ENCODE results near the gene RYR2. TPM values are rescaled to one million over a fixed set of nuclear protein-coding genes. Genes with fewer than 3 reads are reported as not detected.

The RYR2 gene
- total RNA-seq, 1 experiment from 2014 or later, result 3.4 TPM

DNA sequence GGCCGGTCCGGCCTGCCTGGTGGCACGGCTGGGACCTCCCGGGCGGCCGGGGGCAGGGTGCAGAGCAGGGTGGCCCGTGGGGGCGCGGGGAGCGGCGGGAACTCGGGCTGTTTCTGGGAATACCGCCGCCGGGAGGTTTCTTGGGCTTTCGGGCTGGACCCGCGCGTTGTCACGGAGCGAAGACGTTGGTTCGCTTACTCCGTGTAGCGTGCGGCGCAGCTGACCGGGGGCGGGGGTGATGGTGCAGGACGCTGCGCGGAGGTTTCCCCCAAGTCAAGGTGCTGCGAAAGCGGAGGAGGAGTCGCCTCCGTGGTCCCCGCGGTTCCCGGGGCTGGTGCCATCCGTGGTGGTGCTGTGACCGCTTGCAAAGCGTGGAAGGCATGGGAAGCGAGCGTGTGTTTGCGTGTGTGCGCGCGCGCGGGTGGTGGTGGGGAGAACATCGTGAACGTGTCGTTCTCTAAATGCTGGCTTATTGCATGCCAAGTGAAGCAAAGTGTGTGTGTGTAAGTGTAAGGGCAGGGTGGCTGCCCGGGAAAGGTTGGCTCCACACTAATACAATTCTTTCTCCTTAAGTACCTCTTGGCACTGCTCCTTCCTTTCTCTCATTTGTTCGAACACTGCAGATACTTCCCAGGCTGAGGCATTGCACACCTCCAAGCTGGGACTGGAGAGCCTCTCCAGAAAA, 1.1 kb downstream of the RYR2 start:
- Histone ChIP-seq H3K14ac (ENCODE audit: insufficient read depth, low read length) (no peak overlapping the region), H3K56ac (ENCODE audit: insufficient read length, low read depth, low read length) (no peak overlapping the region), H2AK5ac (ENCODE audit: insufficient read length, low read length) (no peak overlapping the region), H3K27me3 (ENCODE audit: insufficient read depth, low read length) (peaks cover 18% of the 10 kb centered on the region; the same call in 1 of the 2 replicates), H3K4me2 (ENCODE audit: insufficient read depth, insufficient read length, low read length) (peak overlapping the region; percentile 88), H3K23me2 (ENCODE audit: insufficient read length, low read depth, low read length, poor library complexity, severe bottlenecking) (peaks cover 16% of the 10 kb centered on the region), H2BK15ac (ENCODE audit: low read depth, low read length) (no peak overlapping the region), H4K20me1 (ENCODE audit: control insufficient read depth, insufficient read depth, insufficient read length) (no peaks in the 10 kb centered on the region), H4K5ac (ENCODE audit: insufficient read length, low read depth, low read length) (no peak overlapping the region), H3K79me2 (ENCODE audit: insufficient read depth, low read length) (no peaks in the 10 kb centered on the region; the same call in 1 of the 2 replicates), H3K18ac (ENCODE audit: insufficient read length, low read depth, low read length) (no peak overlapping the region), H3K27ac (ENCODE audit: insufficient read length, low read depth, low read length) (no peak overlapping the region), H4K91ac (ENCODE audit: insufficient read length, low read depth, low read length) (no peak overlapping the region), H3K9ac (ENCODE audit: extremely low read depth, insufficient read length, low read length) (no peak overlapping the region), H2BK120ac (ENCODE audit: low read depth, low read length, poor library complexity, severe bottlenecking) (no peak overlapping the region), H3K9me3 (ENCODE audit: control insufficient read depth, low read depth, low read length) (no peaks in the 10 kb centered on the region), H2BK12ac (ENCODE audit: insufficient read length, low read depth, low read length) (no peak overlapping the region), H4K8ac (replicated peaks; ENCODE audit: insufficient read length, low read depth, low read length) (no peak overlapping the region), H2BK20ac (ENCODE audit: low read depth, low read length, poor library complexity, severe bottlenecking) (no peak overlapping the region), H2BK5ac (ENCODE audit: insufficient read length, low read length) (no peak overlapping the region), H2AFZ (ENCODE audit: low read length) (no peak overlapping the region), H3K4me1 (ENCODE audit: insufficient read depth, low read length) (peaks cover 3% of the 10 kb centered on the region; the same call in 1 of the 2 replicates), H3T11ph (ENCODE audit: low read length) (no peak overlapping the region), H3K79me1 (ENCODE audit: insufficient read depth, low read depth, low read length, poor library complexity, severe bottlenecking) (no peaks in the 10 kb centered on the region), H3K23ac (ENCODE audit: insufficient read length, low read depth, low read length) (no peak overlapping the region), H3K4ac (ENCODE audit: low read depth, low read length) (no peak overlapping the region)
- H3K27me3 Mint-ChIP-seq (ENCODE audit: low read depth), result peaks cover 40% of the 10 kb centered on the region
- TF ChIP-seq, protein P1, sequence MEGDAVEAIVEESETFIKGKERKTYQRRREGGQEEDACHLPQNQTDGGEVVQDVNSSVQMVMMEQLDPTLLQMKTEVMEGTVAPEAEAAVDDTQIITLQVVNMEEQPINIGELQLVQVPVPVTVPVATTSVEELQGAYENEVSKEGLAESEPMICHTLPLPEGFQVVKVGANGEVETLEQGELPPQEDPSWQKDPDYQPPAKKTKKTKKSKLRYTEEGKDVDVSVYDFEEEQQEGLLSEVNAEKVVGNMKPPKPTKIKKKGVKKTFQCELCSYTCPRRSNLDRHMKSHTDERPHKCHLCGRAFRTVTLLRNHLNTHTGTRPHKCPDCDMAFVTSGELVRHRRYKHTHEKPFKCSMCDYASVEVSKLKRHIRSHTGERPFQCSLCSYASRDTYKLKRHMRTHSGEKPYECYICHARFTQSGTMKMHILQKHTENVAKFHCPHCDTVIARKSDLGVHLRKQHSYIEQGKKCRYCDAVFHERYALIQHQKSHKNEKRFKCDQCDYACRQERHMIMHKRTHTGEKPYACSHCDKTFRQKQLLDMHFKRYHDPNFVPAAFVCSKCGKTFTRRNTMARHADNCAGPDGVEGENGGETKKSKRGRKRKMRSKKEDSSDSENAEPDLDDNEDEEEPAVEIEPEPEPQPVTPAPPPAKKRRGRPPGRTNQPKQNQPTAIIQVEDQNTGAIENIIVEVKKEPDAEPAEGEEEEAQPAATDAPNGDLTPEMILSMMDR (conservative IDR thresholded peaks at IDR 0.05), result no peak
- peaks cover 30 to 34% of the 10 kb centered on the region in 2 experiments for H3K4me1 Mint-ChIP-seq
- H3K36me3 Mint-ChIP-seq (ENCODE audit: insufficient read depth in 1 of 3, low read depth in 3 of 3), result peaks cover 0 to 7% (median 0%) of the 10 kb centered on the region in 3 experiments; a peak in 1 of 7 replicates
- WGBS (ENCODE audit: extremely low coverage, insufficient read length, low lambda C conversion rate), result no CpG with 5 or more reads among the region's 55 CpGs
- DNase-seq, result no peak
- H3K27ac Mint-ChIP-seq, result no peak overlapping the region; a peak in 1 of 7 replicates
- peak overlapping the region; percentile 78 to 91 for H3K4me3 Mint-ChIP-seq
- no peaks in the 10 kb centered on the region; a peak in 2 of 5 replicates for H3K9me3 Mint-ChIP-seq
